GM20000 (cell line): ENCODE measurements around the gene ACAN.

Experiments
- DNase-seq: peaks from one replicate; pipeline ENCODE4 v3.0.0; 2012; ENCODE audit warnings: low spot score
- CTCF ChIP-seq: IDR thresholded peaks from 2 replicates; pipeline ENCODE4 v1.5.1; 2012; ENCODE audit warnings: mild to moderate bottlenecking, control low read depth; ENCODE audit errors: extremely low read depth, missing control alignments

The ACAN gene

DNA sequence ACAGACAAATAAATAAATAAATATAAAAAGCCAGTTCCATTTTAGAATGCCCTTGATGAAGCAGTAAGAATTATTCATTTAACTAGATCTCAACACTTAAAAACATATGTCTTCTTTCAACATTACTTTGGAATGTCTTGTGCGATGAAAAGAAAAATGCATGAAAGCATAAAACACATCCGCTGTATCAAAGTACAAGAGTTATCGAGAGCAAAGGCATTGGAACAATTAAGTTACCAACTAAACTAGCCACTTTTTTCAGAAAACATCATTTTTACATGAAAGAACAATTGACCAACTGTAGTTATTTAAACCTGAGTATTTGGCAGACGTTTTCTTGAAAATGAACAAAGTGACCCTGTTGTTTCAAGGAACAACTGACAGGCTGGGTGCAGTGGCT is 27.5 kb upstream of the ACAN start:
- no peak for DNase-seq
- no peak for TF ChIP-seq CTCF

GRCh38 chr15:88776646-88777045 is 26.6 kb upstream of the ACAN start:
- no peak for DNase-seq
- TF ChIP-seq CTCF: no peak

DNA sequence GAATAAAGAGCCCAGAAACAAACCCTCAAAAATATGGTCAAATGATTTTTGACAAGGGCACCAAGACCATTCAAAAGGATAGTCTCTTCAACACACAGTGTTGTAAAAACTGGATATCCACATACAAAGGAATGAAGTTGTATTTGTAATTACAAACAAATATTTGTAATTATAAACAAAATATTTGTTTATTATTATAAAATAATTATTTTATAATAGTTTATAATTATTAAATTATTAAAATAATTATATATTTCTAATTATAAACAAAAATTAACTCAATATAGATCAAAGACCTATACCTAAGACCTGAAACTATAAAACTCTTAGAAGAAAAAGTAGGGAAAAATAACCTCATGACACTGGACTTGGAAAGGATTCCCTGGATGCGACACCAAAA is 23.3 kb upstream of the ACAN start:
- TF ChIP-seq CTCF: no peak
- DNase-seq: no peak

DNA sequence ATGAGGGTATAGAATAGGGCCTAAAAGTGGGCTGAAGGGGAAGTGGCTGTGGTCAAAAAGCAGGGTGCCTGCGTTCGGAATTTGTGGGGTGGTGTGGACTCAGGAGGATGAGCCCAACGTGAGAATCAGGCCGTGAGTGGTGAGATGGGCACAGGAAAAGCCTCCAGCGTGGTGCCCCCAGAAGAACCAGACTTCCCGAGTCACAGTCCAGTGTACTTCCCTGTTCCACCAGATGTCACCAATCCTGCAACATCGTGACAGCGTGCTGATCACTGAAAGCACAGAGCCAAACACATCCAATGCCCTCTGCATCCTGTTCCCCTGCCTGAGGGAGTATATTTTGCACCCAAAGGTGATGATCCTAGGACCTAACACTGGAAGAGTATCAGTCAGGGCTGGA is 20.8 kb upstream of the ACAN start:
- no peak for TF ChIP-seq CTCF
- no peak for DNase-seq

DNA sequence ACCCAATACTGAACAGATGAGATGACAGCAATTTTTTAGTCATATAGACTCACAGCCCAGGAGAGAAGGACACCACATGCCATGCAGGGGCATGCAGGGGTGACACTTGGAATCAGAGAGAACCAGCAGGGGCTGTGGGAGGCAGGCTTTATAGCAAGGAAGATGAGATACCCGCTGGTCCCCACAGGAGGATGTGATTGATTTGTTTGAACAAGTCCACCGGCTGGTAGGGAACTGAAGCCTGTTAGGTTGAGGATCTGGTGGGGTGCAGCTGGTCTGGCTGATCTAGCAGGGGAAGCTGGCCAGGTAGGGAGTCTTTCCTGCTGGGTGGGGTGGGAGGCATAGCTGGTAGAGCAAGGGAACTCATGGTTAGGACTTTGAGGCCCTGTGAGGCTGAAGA is 18.0 kb upstream of the ACAN start:
- TF ChIP-seq CTCF: no peak
- DNase-seq: no peak

GRCh38 chr15:88788036-88788435 is 15.2 kb upstream of the ACAN start:
- no peak for TF ChIP-seq CTCF
- DNase-seq: no peak

GRCh38 chr15:88788816-88789215 is 14.4 kb upstream of the ACAN start:
- DNase-seq: no peak
- TF ChIP-seq CTCF: no peak
